HG03442 (cell line): ENCODE results near the gene RNASEH2C.
"Not testable (repeated sequence)": the region's sequence is repeated elsewhere in the genome, so short reads cannot be mapped to it uniquely, and the experiment has no call there.

Experiments used
- ATAC-seq: cut with Tn5 transposase; IDR thresholded peaks from one replicate; pipeline ENCODE4 v1.9.1; 2021; ENCODE audit warnings: mild to moderate bottlenecking, moderate library complexity; ENCODE audit not compliant: unreplicated experiment

Gene RNASEH2C

GRCh38 chr11:65717906-65718305 lies 2.7 kb downstream of the RNASEH2C start:
- no peak for ATAC-seq

GRCh38 chr11:65716774-65717405 lies 3.7 kb downstream of the RNASEH2C start:
- ATAC-seq, result no peak

GRCh38 chr11:65716302-65716701 lies 4.3 kb downstream of the RNASEH2C start:
- ATAC-seq, result no peak

- no peak for ATAC-seq
Observed at GRCh38 chr11:65714433-65714832, 6.2 kb downstream of the RNASEH2C start.

GRCh38 chr11:65713212-65713969 lies 7.2 kb downstream of the RNASEH2C start:
- ATAC-seq, result no peak

- ATAC-seq, result no peak
Observed at GRCh38 chr11:65712633-65713076, 7.9 kb downstream of the RNASEH2C start.

- ATAC-seq, result peak; percentile 73
Observed at GRCh38 chr11:65711785-65712632, 8.6 kb downstream of the RNASEH2C start, which contains the start of gene KAT5. TSS of gene KAT5 (plus strand) at chr11:65712252. CDS start at chr11:65712268, 16 bp downstream.

GRCh38 chr11:65710421-65710820 lies 10.2 kb downstream of the RNASEH2C start:
- no peak for ATAC-seq

- no peak for ATAC-seq
Observed at GRCh38 chr11:65709661-65710060, 10.9 kb downstream of the RNASEH2C start.

- ATAC-seq, result no peak
Observed at GRCh38 chr11:65708451-65708850, 12.1 kb downstream of the RNASEH2C start.

- not testable (repeated sequence) for ATAC-seq
Observed at GRCh38 chr11:65707002-65707401, 13.6 kb downstream of the RNASEH2C start.

GRCh38 chr11:65706303-65706763 lies 14.3 kb downstream of the RNASEH2C start:
- not testable (repeated sequence) for ATAC-seq

- ATAC-seq, result no peak
Observed at GRCh38 chr11:65703846-65704245, 16.8 kb downstream of the RNASEH2C start.

- no peak for ATAC-seq
Observed at GRCh38 chr11:65701686-65702085, 18.9 kb downstream of the RNASEH2C start.

GRCh38 chr11:65700399-65700798 lies 20.2 kb downstream of the RNASEH2C start:
- ATAC-seq, result no peak

GRCh38 chr11:65699306-65699705 lies 21.3 kb downstream of the RNASEH2C start:
- no peak for ATAC-seq

- no peak for ATAC-seq
Observed at GRCh38 chr11:65698205-65698604, 22.4 kb downstream of the RNASEH2C start.

GRCh38 chr11:65696802-65697552 lies 23.6 kb downstream of the RNASEH2C start:
- ATAC-seq, result no peak

- no peak for ATAC-seq
Observed at GRCh38 chr11:65695459-65696241, 24.9 kb downstream of the RNASEH2C start.

- no peak for ATAC-seq
Observed at GRCh38 chr11:65692367-65692766, 28.2 kb downstream of the RNASEH2C start.
